Measurements from ENCODE around the gene SPOCK1. TPM values are rescaled to one million over a fixed set of nuclear protein-coding genes. Genes with fewer than 3 reads are reported as not detected.

The SPOCK1 gene
- total and polyA plus RNA-seq, 2 of the 13 experiments (the other 11 are each of a cell fraction or from before 2014, with no cell fraction given): 0.18 to 0.29 TPM

DNA sequence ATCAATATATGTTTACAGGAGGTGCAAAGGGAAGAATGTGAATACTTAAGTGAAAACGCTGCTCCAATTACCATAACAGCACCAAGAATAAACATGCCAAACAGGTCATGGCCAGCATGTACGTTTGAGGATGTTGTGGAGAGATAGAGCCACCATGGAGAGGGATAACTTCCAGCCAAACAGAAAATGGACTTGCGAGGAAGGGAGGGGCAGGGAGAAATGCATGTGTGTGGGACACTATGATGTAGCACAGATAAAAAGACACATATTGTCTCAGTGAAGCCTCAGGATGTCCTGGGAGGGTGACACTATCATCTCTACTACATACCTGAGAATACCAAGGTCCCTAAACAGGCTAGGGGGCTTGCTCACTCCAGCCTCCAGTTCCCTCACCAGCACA is 488.9 kb downstream of the SPOCK1 start (continued):
- TF ChIP-seq, protein P1, sequence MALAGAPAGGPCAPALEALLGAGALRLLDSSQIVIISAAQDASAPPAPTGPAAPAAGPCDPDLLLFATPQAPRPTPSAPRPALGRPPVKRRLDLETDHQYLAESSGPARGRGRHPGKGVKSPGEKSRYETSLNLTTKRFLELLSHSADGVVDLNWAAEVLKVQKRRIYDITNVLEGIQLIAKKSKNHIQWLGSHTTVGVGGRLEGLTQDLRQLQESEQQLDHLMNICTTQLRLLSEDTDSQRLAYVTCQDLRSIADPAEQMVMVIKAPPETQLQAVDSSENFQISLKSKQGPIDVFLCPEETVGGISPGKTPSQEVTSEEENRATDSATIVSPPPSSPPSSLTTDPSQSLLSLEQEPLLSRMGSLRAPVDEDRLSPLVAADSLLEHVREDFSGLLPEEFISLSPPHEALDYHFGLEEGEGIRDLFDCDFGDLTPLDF (CRISPR knock-in tag; IDR thresholded peaks at IDR 0.05): no peak
- TF ChIP-seq ZNF367 (CRISPR knock-in tag; IDR thresholded peaks at IDR 0.05; ENCODE audit: borderline replicate concordance) (no peak), JUN (CRISPR knock-in tag; IDR thresholded peaks at IDR 0.05) (no peak), SNRNP70 (IDR thresholded peaks at IDR 0.05; ENCODE audit: low read depth, low read length) (no peak), ZNF703 (CRISPR knock-in tag; IDR thresholded peaks at IDR 0.05; ENCODE audit: borderline replicate concordance) (no peak), PHB2 (IDR thresholded peaks at IDR 0.05; ENCODE audit: partially characterized antibody) (no peak), ZNF777 (CRISPR knock-in tag; IDR thresholded peaks at IDR 0.05) (no peak), MAFK (conservative IDR thresholded peaks at IDR 0.05 in 1 of 2, IDR thresholded peaks at IDR 0.05 in 1 of 2; ENCODE audit: low read length in 2 of 2) (no peak), ZNF562 (CRISPR knock-in tag; IDR thresholded peaks at IDR 0.05; ENCODE audit: borderline replicate concordance) (no peak), HHEX (CRISPR knock-in tag; IDR thresholded peaks at IDR 0.05) (no peak)
- TF ChIP-seq, protein P2, sequence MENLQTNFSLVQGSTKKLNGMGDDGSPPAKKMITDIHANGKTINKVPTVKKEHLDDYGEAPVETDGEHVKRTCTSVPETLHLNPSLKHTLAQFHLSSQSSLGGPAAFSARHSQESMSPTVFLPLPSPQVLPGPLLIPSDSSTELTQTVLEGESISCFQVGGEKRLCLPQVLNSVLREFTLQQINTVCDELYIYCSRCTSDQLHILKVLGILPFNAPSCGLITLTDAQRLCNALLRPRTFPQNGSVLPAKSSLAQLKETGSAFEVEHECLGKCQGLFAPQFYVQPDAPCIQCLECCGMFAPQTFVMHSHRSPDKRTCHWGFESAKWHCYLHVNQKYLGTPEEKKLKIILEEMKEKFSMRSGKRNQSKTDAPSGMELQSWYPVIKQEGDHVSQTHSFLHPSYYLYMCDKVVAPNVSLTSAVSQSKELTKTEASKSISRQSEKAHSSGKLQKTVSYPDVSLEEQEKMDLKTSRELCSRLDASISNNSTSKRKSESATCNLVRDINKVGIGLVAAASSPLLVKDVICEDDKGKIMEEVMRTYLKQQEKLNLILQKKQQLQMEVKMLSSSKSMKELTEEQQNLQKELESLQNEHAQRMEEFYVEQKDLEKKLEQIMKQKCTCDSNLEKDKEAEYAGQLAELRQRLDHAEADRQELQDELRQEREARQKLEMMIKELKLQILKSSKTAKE (CRISPR knock-in tag; IDR thresholded peaks at IDR 0.05; ENCODE audit: borderline replicate concordance): no peak

DNA sequence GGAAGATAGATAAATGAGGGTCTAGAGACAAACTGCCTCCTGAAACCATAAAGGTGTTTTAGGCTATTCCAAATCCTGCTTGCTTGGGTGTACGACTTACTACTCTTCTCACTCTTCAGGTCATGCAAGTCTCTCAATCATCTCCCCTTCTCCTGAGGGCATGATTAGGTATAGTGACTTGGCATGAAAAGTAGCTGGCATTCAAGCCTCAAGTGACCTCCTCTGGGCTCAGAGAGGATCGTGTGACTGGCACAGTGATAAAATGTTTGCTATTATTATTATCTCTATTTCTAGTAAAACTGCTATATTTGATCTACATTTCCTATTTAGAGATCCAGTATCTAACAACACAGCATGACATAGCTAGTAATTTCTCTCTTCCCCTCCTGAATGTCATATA is 494.8 kb downstream of the SPOCK1 start:
- H3K36me3 ChIP-seq (replicated peaks in 1 of 2; ENCODE audit: control insufficient read depth in 1 of 2, insufficient read depth in 2 of 2, low read length in 2 of 2): no peaks in the 10 kb centered on the region
- H3K4me2 ChIP-seq (ENCODE audit: low read depth, low read length): no peak overlapping the region
- WGBS (ENCODE audit: low lambda C conversion rate): 0% methylated on average over 2 of the region's 2 CpGs
- DNase-seq (ENCODE audit: low spot score) (no peak), ATAC-seq (no peak), FAIRE-seq (no peak)
- no peak overlapping the region for H3K9ac ChIP-seq (ENCODE audit: insufficient read depth, low read depth, low read length)
- ChIA-PET POLR2A (no interaction called here), CTCF (ENCODE audit: low intra/inter-chr PET ratio, low total read pairs) (no interaction called here)
- H2AFZ ChIP-seq (ENCODE audit: low read length): no peak overlapping the region
- in situ Hi-C loops (cut with HindIII; ENCODE audit: extremely low pct_ligation_motif_present, low pct_unique_long_range_greater_than_20kb) (no loop called here), intact Hi-C loops (cut with micrococcal nuclease; ENCODE audit: unreplicated experiment) (no loop called here)
- H3K79me2 ChIP-seq (ENCODE audit: insufficient read depth, low read length): no peaks in the 10 kb centered on the region
- H4K20me1 ChIP-seq (ENCODE audit: insufficient read depth, low read length): no peaks in the 10 kb centered on the region
- no peak overlapping the region for H3K27ac ChIP-seq (ENCODE audit: extremely low read length, insufficient read depth, low read length)
- H3K9me3 ChIP-seq (ENCODE audit: low read length): no peaks in the 10 kb centered on the region
- H3K4me1 ChIP-seq (ENCODE audit: insufficient read depth, low read length): no peaks in the 10 kb centered on the region
- no TSS peak for BruUV-seq (replicated peaks)
- H3K4me3 ChIP-seq (replicated peaks in 1 of 3; ENCODE audit: insufficient read depth in 1 of 3, low read depth in 2 of 3, low read length in 3 of 3): no peak overlapping the region
- H3K27me3 ChIP-seq (ENCODE audit: control insufficient read depth in 1 of 2, insufficient read depth in 2 of 2, low read length in 2 of 2): no peaks in the 10 kb centered on the region; a peak in 1 of 5 replicates
- TF ChIP-seq, protein P3, sequence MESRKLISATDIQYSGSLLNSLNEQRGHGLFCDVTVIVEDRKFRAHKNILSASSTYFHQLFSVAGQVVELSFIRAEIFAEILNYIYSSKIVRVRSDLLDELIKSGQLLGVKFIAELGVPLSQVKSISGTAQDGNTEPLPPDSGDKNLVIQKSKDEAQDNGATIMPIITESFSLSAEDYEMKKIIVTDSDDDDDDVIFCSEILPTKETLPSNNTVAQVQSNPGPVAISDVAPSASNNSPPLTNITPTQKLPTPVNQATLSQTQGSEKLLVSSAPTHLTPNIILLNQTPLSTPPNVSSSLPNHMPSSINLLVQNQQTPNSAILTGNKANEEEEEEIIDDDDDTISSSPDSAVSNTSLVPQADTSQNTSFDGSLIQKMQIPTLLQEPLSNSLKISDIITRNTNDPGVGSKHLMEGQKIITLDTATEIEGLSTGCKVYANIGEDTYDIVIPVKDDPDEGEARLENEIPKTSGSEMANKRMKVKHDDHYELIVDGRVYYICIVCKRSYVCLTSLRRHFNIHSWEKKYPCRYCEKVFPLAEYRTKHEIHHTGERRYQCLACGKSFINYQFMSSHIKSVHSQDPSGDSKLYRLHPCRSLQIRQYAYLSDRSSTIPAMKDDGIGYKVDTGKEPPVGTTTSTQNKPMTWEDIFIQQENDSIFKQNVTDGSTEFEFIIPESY (CRISPR knock-in tag; IDR thresholded peaks at IDR 0.05): no peak
- TF ChIP-seq CBX5 (CRISPR knock-in tag; IDR thresholded peaks at IDR 0.05; ENCODE audit: borderline replicate concordance): no peak
- TF ChIP-seq, protein P4, sequence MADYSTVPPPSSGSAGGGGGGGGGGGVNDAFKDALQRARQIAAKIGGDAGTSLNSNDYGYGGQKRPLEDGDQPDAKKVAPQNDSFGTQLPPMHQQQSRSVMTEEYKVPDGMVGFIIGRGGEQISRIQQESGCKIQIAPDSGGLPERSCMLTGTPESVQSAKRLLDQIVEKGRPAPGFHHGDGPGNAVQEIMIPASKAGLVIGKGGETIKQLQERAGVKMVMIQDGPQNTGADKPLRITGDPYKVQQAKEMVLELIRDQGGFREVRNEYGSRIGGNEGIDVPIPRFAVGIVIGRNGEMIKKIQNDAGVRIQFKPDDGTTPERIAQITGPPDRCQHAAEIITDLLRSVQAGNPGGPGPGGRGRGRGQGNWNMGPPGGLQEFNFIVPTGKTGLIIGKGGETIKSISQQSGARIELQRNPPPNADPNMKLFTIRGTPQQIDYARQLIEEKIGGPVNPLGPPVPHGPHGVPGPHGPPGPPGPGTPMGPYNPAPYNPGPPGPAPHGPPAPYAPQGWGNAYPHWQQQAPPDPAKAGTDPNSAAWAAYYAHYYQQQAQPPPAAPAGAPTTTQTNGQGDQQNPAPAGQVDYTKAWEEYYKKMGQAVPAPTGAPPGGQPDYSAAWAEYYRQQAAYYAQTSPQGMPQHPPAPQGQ (CRISPR knock-in tag; IDR thresholded peaks at IDR 0.05; ENCODE audit: borderline replicate concordance): no peak
- no peak for TF ChIP-seq AHR (CRISPR knock-in tag; IDR thresholded peaks at IDR 0.05)
- TF ChIP-seq, protein P5, sequence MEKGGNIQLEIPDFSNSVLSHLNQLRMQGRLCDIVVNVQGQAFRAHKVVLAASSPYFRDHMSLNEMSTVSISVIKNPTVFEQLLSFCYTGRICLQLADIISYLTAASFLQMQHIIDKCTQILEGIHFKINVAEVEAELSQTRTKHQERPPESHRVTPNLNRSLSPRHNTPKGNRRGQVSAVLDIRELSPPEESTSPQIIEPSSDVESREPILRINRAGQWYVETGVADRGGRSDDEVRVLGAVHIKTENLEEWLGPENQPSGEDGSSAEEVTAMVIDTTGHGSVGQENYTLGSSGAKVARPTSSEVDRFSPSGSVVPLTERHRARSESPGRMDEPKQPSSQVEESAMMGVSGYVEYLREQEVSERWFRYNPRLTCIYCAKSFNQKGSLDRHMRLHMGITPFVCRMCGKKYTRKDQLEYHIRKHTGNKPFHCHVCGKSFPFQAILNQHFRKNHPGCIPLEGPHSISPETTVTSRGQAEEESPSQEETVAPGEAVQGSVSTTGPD (CRISPR knock-in tag; IDR thresholded peaks at IDR 0.05): no peak
- no peak for TF ChIP-seq ZNF562 (CRISPR knock-in tag; IDR thresholded peaks at IDR 0.05; ENCODE audit: borderline replicate concordance)
